Peyer's patch (tissue), 4 donors: ENCODE measurements around the gene SOHLH2. TPM values are rescaled to one million over a fixed set of nuclear protein-coding genes. Genes with fewer than 3 reads are reported as not detected.

Experiments
- DNase-seq, 3 donors: peaks; one replicate each; pipeline ENCODE4 v3.0.0-alpha.2; 2017 to 2019
- H3K27ac ChIP-seq, 4 donors: fragments of 200-600 bp; sonication (generic); one replicate each; pipeline ENCODE4 v1.5.1; 2016 to 2019
- H3K27me3 ChIP-seq, 2 donors: fragments of 200-600 bp; sonication (generic); one replicate each; pipeline ENCODE4 v1.5.1; 2019
- H3K36me3 ChIP-seq, 3 donors: fragments of 200-600 bp; sonication (generic); one replicate each; pipeline ENCODE4 v1.5.1; 2016 to 2019
- H3K4me1 ChIP-seq, 4 donors: fragments of 200-600 bp; sonication (generic); one replicate each; pipeline ENCODE4 v1.5.1; 2016 to 2019
- H3K4me3 ChIP-seq, 4 donors: fragments of 200-600 bp; sonication (generic); 1 replicate in 3 of 4; 2 replicates in 1 of 4; pipeline ENCODE4 v1.5.1; 2016 to 2019; ENCODE audit warnings: mild to moderate bottlenecking in 1 of 4
- H3K9me3 ChIP-seq, 4 donors: fragments of 200-600 bp; sonication (generic); one replicate each; pipeline ENCODE4 v1.5.1; 2016 to 2019; ENCODE audit warnings: mild to moderate bottlenecking in 1 of 4
- CTCF ChIP-seq, 6 experiments: fragments of 450-650 bp in 4 of 6; fragments of 200-600 bp in 2 of 6; sonication (generic) in 1 of 6; IDR thresholded peaks; one replicate each; pipeline ENCODE4 v1.5.1; 2017 to 2019; ENCODE audit warnings: antibody characterized with exemption in 6 of 6, mild to moderate bottlenecking in 3 of 6, moderate library complexity in 1 of 6
- POLR2A ChIP-seq, 2 donors: fragments of 450-650 bp; IDR thresholded peaks; one replicate each; pipeline ENCODE4 v1.5.1; 2017; ENCODE audit warnings: antibody characterized with exemption in 2 of 2, mild to moderate bottlenecking in 2 of 2, moderate library complexity in 2 of 2
- total RNA-seq, 4 donors: library from RNA; depleted of rRNA; stranded (reverse); fragments of >200 nt; gene quantifications; one replicate each; pipeline ENCODE4 v1.1.0, GENCODE V29; 2016

Gene SOHLH2
- total RNA-seq, 4 donors from 2014 or later: not detected

GRCh38 chr13:36251526-36251925 lies 37.2 kb upstream of the SOHLH2 start:
- Histone ChIP-seq H3K9me3 (no peaks in the 10 kb centered on the region), H3K36me3 (no peaks in the 10 kb centered on the region), H3K27me3 (no peaks in the 10 kb centered on the region), H3K27ac (no peak overlapping the region), H3K4me1 (no peaks in the 10 kb centered on the region), H3K4me3 (no peak overlapping the region)
- DNase-seq: no peak
- no peak for TF ChIP-seq POLR2A (IDR thresholded peaks at IDR 0.05)
- TF ChIP-seq CTCF (IDR thresholded peaks at IDR 0.05): no peak

GRCh38 chr13:36251017-36251416 lies 36.7 kb upstream of the SOHLH2 start:
- Histone ChIP-seq H3K36me3 (no peaks in the 10 kb centered on the region), H3K27ac (no peak overlapping the region), H3K9me3 (no peaks in the 10 kb centered on the region), H3K27me3 (no peaks in the 10 kb centered on the region), H3K4me3 (no peak overlapping the region), H3K4me1 (no peaks in the 10 kb centered on the region)
- TF ChIP-seq POLR2A (IDR thresholded peaks at IDR 0.05): no peak
- TF ChIP-seq CTCF (IDR thresholded peaks at IDR 0.05): no peak
- DNase-seq: no peak

DNA sequence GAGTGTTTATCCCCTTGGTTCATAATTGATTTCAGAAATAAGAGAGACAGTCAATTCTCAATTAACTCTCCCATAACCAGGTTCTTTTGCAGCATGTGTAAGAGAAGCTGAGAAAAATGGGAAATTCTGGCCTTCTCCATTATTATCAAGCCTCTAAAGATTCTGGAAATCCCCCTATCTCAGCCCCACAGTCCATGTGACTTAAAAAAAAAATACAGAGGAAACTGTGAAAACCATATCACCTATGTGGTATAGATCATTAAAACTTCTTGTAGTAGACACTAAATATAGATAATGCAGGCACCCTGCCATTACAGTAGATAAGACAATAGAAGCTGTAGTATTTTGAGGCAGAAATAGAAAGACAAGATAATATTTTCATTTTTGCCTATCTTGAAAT lies 34.3 kb upstream of the SOHLH2 start:
- DNase-seq: no peak
- Histone ChIP-seq H3K9me3 (no peaks in the 10 kb centered on the region), H3K27me3 (no peaks in the 10 kb centered on the region), H3K27ac (no peak overlapping the region), H3K4me3 (no peak overlapping the region), H3K4me1 (no peaks in the 10 kb centered on the region), H3K36me3 (no peaks in the 10 kb centered on the region)
- TF ChIP-seq CTCF (IDR thresholded peaks at IDR 0.05) (no peak), POLR2A (IDR thresholded peaks at IDR 0.05) (no peak)

- no peaks in the 10 kb centered on the region for H3K36me3 ChIP-seq
- H3K4me1 ChIP-seq: no peaks in the 10 kb centered on the region
- H3K9me3 ChIP-seq: no peaks in the 10 kb centered on the region
- no peak for TF ChIP-seq CTCF (IDR thresholded peaks at IDR 0.05)
- no peak for TF ChIP-seq POLR2A (IDR thresholded peaks at IDR 0.05)
- DNase-seq: no peak
- no peak overlapping the region for H3K4me3 ChIP-seq
- H3K27ac ChIP-seq: no peak overlapping the region
- H3K27me3 ChIP-seq: no peaks in the 10 kb centered on the region
These were observed 30.6 kb upstream of the SOHLH2 start for GRCh38 chr13:36244990-36245389.

GRCh38 chr13:36244073-36244472 lies 29.7 kb upstream of the SOHLH2 start:
- no peak overlapping the region for H3K27ac ChIP-seq
- no peak overlapping the region for H3K4me3 ChIP-seq
- no peaks in the 10 kb centered on the region for H3K27me3 ChIP-seq
- DNase-seq: no peak
- no peaks in the 10 kb centered on the region for H3K9me3 ChIP-seq
- TF ChIP-seq CTCF (IDR thresholded peaks at IDR 0.05) (no peak), POLR2A (IDR thresholded peaks at IDR 0.05) (no peak)
- no peaks in the 10 kb centered on the region for H3K4me1 ChIP-seq
- no peaks in the 10 kb centered on the region for H3K36me3 ChIP-seq

- no peak for DNase-seq
- no peaks in the 10 kb centered on the region for H3K9me3 ChIP-seq
- H3K4me3 ChIP-seq: no peak overlapping the region
- H3K27ac ChIP-seq: no peak overlapping the region
- TF ChIP-seq CTCF (IDR thresholded peaks at IDR 0.05): no peak
- TF ChIP-seq POLR2A (IDR thresholded peaks at IDR 0.05): no peak
- H3K27me3 ChIP-seq: no peaks in the 10 kb centered on the region
- no peaks in the 10 kb centered on the region for H3K4me1 ChIP-seq
- H3K36me3 ChIP-seq: no peaks in the 10 kb centered on the region
These were observed 28.4 kb upstream of the SOHLH2 start for GRCh38 chr13:36242761-36243160.
